H1 (cell line): Measurements from ENCODE around the gene EIF2B1. TPM values are rescaled to one million over a fixed set of nuclear protein-coding genes. Genes with fewer than 3 reads are reported as not detected.

Source experiments
- CTCF ChIA-PET: fragments of 300-600 bp; sonication (Branson Sonifier 250); formaldehyde crosslinking; loops from one replicate; lab custom pipeline; 2021; ENCODE audit not compliant: partially characterized antibody; lab: Charles Lee
- POLR2A ChIA-PET: fragments of 300-600 bp; sonication (Branson Sonifier 250); formaldehyde crosslinking; loops from one replicate; lab custom pipeline; 2021; ENCODE audit warnings: inconsistent platforms; ENCODE audit not compliant: partially characterized antibody; lab: Charles Lee
- DNase-seq, 2 experiments: peaks; one replicate each; pipeline versions ENCODE4 v3.0.0 to v3.0.0-alpha.2; 2010 to 2022; ENCODE audit warnings: low spot score in 2 of 2, low read depth in 1 of 2, mixed read lengths in 1 of 2
- FAIRE-seq: peaks from 2 replicates; lab custom pipeline; 2011; peaks lifted over from hg19 to GRCh38; lab: Jason Lieb, UNC
- H2AFZ ChIP-seq: 2 replicates; pipeline ENCODE4 v1.8.1; 2012; ENCODE audit warnings: low read length, inconsistent platforms
- H2AK5ac ChIP-seq: 2 replicates; pipeline ENCODE4 v1.6.1; 2013; ENCODE audit warnings: low read depth, low read length
- H2BK120ac ChIP-seq: replicated peaks from 2 replicates; pipeline ENCODE3; 2013; ENCODE audit warnings: low read depth, low read length, inconsistent platforms
- H2BK12ac ChIP-seq: 2 replicates; pipeline ENCODE4 v1.6.1; 2013; ENCODE audit warnings: low read depth, low read length
- H2BK15ac ChIP-seq: 2 replicates; pipeline ENCODE4 v1.6.1; 2013; ENCODE audit warnings: low read length
- H2BK20ac ChIP-seq: 2 replicates; pipeline ENCODE4 v1.6.1; 2013; ENCODE audit warnings: low read length
- H2BK5ac ChIP-seq: 2 replicates; pipeline ENCODE4 v1.6.1; 2013; ENCODE audit warnings: low read depth, low read length
- H3K14ac ChIP-seq: 2 replicates; pipeline ENCODE4 v1.6.1; 2013; ENCODE audit warnings: inconsistent platforms; ENCODE audit not compliant: insufficient read length
- H3K18ac ChIP-seq: 2 replicates; pipeline ENCODE4 v1.6.1; 2013; ENCODE audit warnings: low read length; ENCODE audit errors: extremely low read depth
- H3K23ac ChIP-seq: 2 replicates; pipeline ENCODE4 v1.6.1; 2013; ENCODE audit warnings: inconsistent platforms; ENCODE audit not compliant: insufficient read length
- H3K23me2 ChIP-seq: 2 replicates; pipeline ENCODE4 v1.6.1; 2013; ENCODE audit warnings: low read depth, low read length
- H3K27ac ChIP-seq: 2 replicates; pipeline ENCODE4 v1.6.1; 2011; ENCODE audit warnings: low read depth, low read length, inconsistent platforms
- H3K27me3 ChIP-seq, 4 experiments: replicated peaks in 1 of 4; 1 replicate in 1 of 4; 2 replicates in 3 of 4; pipeline versions ENCODE4 v1.6.1 to v1.8.1; 2011 to 2013; ENCODE audit warnings: low read length in 3 of 4, mild to moderate bottlenecking in 3 of 4, inconsistent platforms in 2 of 4, mixed read lengths in 2 of 4, moderate library complexity in 1 of 4; ENCODE audit not compliant: control insufficient read depth in 3 of 4, insufficient read depth in 3 of 4; ENCODE audit errors: extremely low read depth in 1 of 4
- H3K36me3 ChIP-seq, 4 experiments: 2 replicates each; pipeline versions ENCODE4 v1.6.1 to v1.8.1; 2011 to 2013; ENCODE audit warnings: mild to moderate bottlenecking in 4 of 4, low read length in 3 of 4, moderate library complexity in 2 of 4, control low read depth in 1 of 4, inconsistent platforms in 1 of 4; ENCODE audit not compliant: insufficient read depth in 4 of 4, control insufficient read depth in 2 of 4
- H3K4ac ChIP-seq: replicated peaks from 2 replicates; pipeline ENCODE3; 2013; ENCODE audit warnings: low read length, low read depth, mixed read lengths, inconsistent platforms; ENCODE audit not compliant: insufficient read length
- H3K4me1 ChIP-seq, 4 experiments: replicated peaks in 1 of 4; 1 replicate in 1 of 4; 2 replicates in 3 of 4; pipeline versions ENCODE4 v1.6.1 to v1.8.1; 2011 to 2013; ENCODE audit warnings: low read length in 3 of 4, inconsistent platforms in 2 of 4, mixed read lengths in 1 of 4; ENCODE audit not compliant: insufficient read depth in 4 of 4, control insufficient read depth in 3 of 4
- H3K4me2 ChIP-seq, 2 experiments: 2 replicates each; pipeline versions ENCODE4 v1.6.1 to v1.8.1; 2011 to 2013; ENCODE audit warnings: low read depth in 2 of 2, low read length in 2 of 2, control low read depth in 1 of 2, inconsistent platforms in 1 of 2, mild to moderate bottlenecking in 1 of 2; ENCODE audit not compliant: insufficient read depth in 1 of 2
- H3K4me3 ChIP-seq, 4 experiments: fragments of 200-600, 300-600 bp in 1 of 4; sonication (generic), shearing (Covaris generic), sonication (Bioruptor Twin) in 1 of 4; 2 replicates each; pipeline versions ENCODE4 v1.5.1 to v1.8.1; 2011 to 2016; ENCODE audit warnings: low read length in 4 of 4, low read depth in 3 of 4, control low read depth in 2 of 4, inconsistent platforms in 2 of 4, mild to moderate bottlenecking in 2 of 4, mixed read lengths in 1 of 4, moderate library complexity in 1 of 4; ENCODE audit not compliant: insufficient read depth in 2 of 4; ENCODE audit errors: extremely low read depth in 1 of 4
- H3K56ac ChIP-seq: replicated peaks from 2 replicates; pipeline ENCODE3; 2013; ENCODE audit warnings: low read depth, mild to moderate bottlenecking, mixed read lengths, low read length, inconsistent platforms; ENCODE audit not compliant: insufficient read length
- H3K79me1 ChIP-seq: 2 replicates; pipeline ENCODE4 v1.6.1; 2013; ENCODE audit warnings: low read depth, low read length, control low read depth
- H3K79me2 ChIP-seq, 2 experiments: 2 replicates each; pipeline versions ENCODE4 v1.6.1 to v1.8.1; 2012 to 2013; ENCODE audit warnings: low read length in 2 of 2, mild to moderate bottlenecking in 2 of 2, inconsistent platforms in 1 of 2; ENCODE audit not compliant: insufficient read depth in 2 of 2, control insufficient read depth in 1 of 2
- H3K9ac ChIP-seq, 4 experiments: replicated peaks in 1 of 4; 1 replicate in 1 of 4; 2 replicates in 3 of 4; pipeline versions ENCODE4 v1.6.1 to v1.8.1; 2011 to 2013; ENCODE audit warnings: low read depth in 3 of 4, low read length in 3 of 4, control low read depth in 2 of 4, mild to moderate bottlenecking in 2 of 4, moderate library complexity in 2 of 4, inconsistent platforms in 1 of 4; ENCODE audit errors: extremely low read depth in 1 of 4
- H3K9me3 ChIP-seq, 2 experiments: 2 replicates each; pipeline versions ENCODE4 v1.6.1 to v1.8.1; 2012 to 2013; ENCODE audit warnings: mild to moderate bottlenecking in 2 of 2, moderate library complexity in 2 of 2, control low read depth in 1 of 2, inconsistent platforms in 1 of 2, low read depth in 1 of 2, low read length in 1 of 2, mixed read lengths in 1 of 2; ENCODE audit not compliant: insufficient read depth in 2 of 2
- H4K20me1 ChIP-seq, 2 experiments: replicated peaks in 1 of 2; 2 replicates each; pipeline versions ENCODE3 to v1.8.1; 2011 to 2013; ENCODE audit warnings: inconsistent platforms in 2 of 2, low read length in 2 of 2, mild to moderate bottlenecking in 1 of 2; ENCODE audit not compliant: insufficient read depth in 2 of 2, control insufficient read depth in 1 of 2
- H4K5ac ChIP-seq: 2 replicates; pipeline ENCODE4 v1.6.1; 2013; ENCODE audit warnings: low read length, low read depth, mixed read lengths, inconsistent platforms; ENCODE audit not compliant: insufficient read length
- H4K8ac ChIP-seq: 2 replicates; pipeline ENCODE4 v1.8.0; 2013; ENCODE audit warnings: mild to moderate bottlenecking, moderate library complexity, low read length, inconsistent platforms; ENCODE audit not compliant: insufficient read depth; ENCODE audit errors: extremely low read depth
- H4K91ac ChIP-seq: replicated peaks from 2 replicates; pipeline ENCODE3; 2013; ENCODE audit warnings: low read length, mixed read lengths, inconsistent platforms; ENCODE audit not compliant: insufficient read length
- BCL11A ChIP-seq, 2 experiments: IDR thresholded peaks; one replicate each; pipeline ENCODE4 v1.6.1; 2011; ENCODE audit warnings: low read depth in 2 of 2, low read length in 2 of 2, mild to moderate bottlenecking in 2 of 2
- CTBP2 ChIP-seq: IDR thresholded peaks from 2 replicates; pipeline ENCODE4 v1.7.0; 2011; ENCODE audit warnings: borderline replicate concordance, mild to moderate bottlenecking, moderate library complexity, mixed read lengths, low read length; ENCODE audit not compliant: insufficient read depth, insufficient read length
- CTCF ChIP-seq, 3 experiments: IDR thresholded peaks; 1 replicate in 2 of 3; 2 replicates in 1 of 3; pipeline versions ENCODE4 v1.5.1 to v1.6.1; 2011; ENCODE audit warnings: low read length in 3 of 3, mild to moderate bottlenecking in 3 of 3, inconsistent platforms in 2 of 3, low read depth in 1 of 3, moderate library complexity in 1 of 3; ENCODE audit not compliant: insufficient read depth in 1 of 3; ENCODE audit errors: control extremely low read depth in 1 of 3
- EZH2 ChIP-seq: fragments of 200-600 bp; sonication (generic); IDR thresholded peaks from 2 replicates; pipeline ENCODE4 v1.7.1; 2012; ENCODE audit warnings: low read depth, mild to moderate bottlenecking, moderate library complexity, low read length, inconsistent platforms; ENCODE audit not compliant: severe bottlenecking
- JUN ChIP-seq: IDR thresholded peaks from 2 replicates; pipeline ENCODE4 v1.6.1; 2011; ENCODE audit warnings: low read depth, mild to moderate bottlenecking, improper control_type of control experiment, low read length
- POU5F1 ChIP-seq: IDR thresholded peaks from 2 replicates; pipeline ENCODE4 v1.6.1; 2011; ENCODE audit warnings: low read depth, mild to moderate bottlenecking, low read length, moderate library complexity
- RXRA ChIP-seq: IDR thresholded peaks from 2 replicates; pipeline ENCODE4 v1.6.1; 2011; ENCODE audit warnings: low read depth, mild to moderate bottlenecking, low read length, moderate library complexity; ENCODE audit not compliant: insufficient read depth
- SP2 ChIP-seq: IDR thresholded peaks from 2 replicates; pipeline ENCODE4 v1.6.1; 2012; ENCODE audit warnings: mild to moderate bottlenecking, low read length, inconsistent platforms
- TAF7 ChIP-seq: optimal IDR thresholded peaks from 2 replicates; pipeline ENCODE3; 2011; ENCODE audit warnings: low read depth, mild to moderate bottlenecking, inconsistent platforms, low read length, moderate library complexity, borderline replicate concordance
- TCF12 ChIP-seq: IDR thresholded peaks from 2 replicates; pipeline ENCODE4 v1.6.1; 2011; ENCODE audit warnings: low read depth, mild to moderate bottlenecking, low read length
- WGBS, 2 experiments: shearing (Covaris generic) in 1 of 2; methylation state at CpG; one replicate each; pipeline versions ENCODE4 v1.1.6 to v1.1.7; 2013 to 2015; ENCODE audit warnings: low lambda C conversion rate in 2 of 2, mixed read lengths in 2 of 2, inconsistent platforms in 1 of 2, low coverage in 1 of 2, missing lambda C conversion rate in 1 of 2; ENCODE audit not compliant: insufficient replicate concordance in 2 of 2, insufficient coverage in 1 of 2, insufficient read length in 1 of 2; ENCODE audit errors: extremely low coverage in 1 of 2, missing lambda C conversion rate in 1 of 2; 5-methylcytosine and 5-hydroxymethylcytosine counted together
- polyA plus RNA-seq, 7 experiments: library from polyadenylated mRNA; depleted of rRNA in 3 of 7; stranded (reverse) in 5 of 7; unstranded in 2 of 7; fragments of >200 nt in 5 of 7; fragments of 200-250 nt in 2 of 7; gene quantifications; 1 replicate in 5 of 7; 2 replicates in 1 of 7; 4 replicates in 1 of 7; pipeline versions ENCODE4 v1.2.1 to v1.2.3, GENCODE V29; 2011 to 2013; ENCODE audit warnings: missing spikeins in 2 of 7, mixed read lengths in 2 of 7
- total RNA-seq: library from RNA; stranded (reverse); fragmentation: NEBNext Ultra II Directional; extraction: Animal tissue kit (Norgen Biotek cat#: 25700); gene quantifications from 2 replicates; pipeline ENCODE4 v1.2.1, GENCODE V29; 2021

The EIF2B1 gene
- total and polyA plus RNA-seq, 2 of the 8 experiments (the other 6 are each of a cell fraction or from before 2014, with no cell fraction given), result 24.9 to 49.9 TPM

GRCh38 chr12:123671876-123672275 lies 38.4 kb upstream of the EIF2B1 start:
- Histone ChIP-seq H3K27ac (no peak overlapping the region), H2BK20ac (no peak overlapping the region)
- TF ChIP-seq RXRA (no peak), SP2 (no peak), BCL11A (IDR thresholded peaks at IDR 0.05; ENCODE audit: low read depth in 2 of 2, low read length in 2 of 2) (no peak), TCF12 (no peak), EZH2 (no peak), JUN (no peak), CTCF (IDR thresholded peaks at IDR 0.05; ENCODE audit: control extremely low read depth in 1 of 3, insufficient read depth in 1 of 3, low read depth in 1 of 3, low read length in 3 of 3) (no peak), TAF7 (no peak), POU5F1 (no peak), CTBP2 (no peak)

More at GRCh38 chr12:123671876-123672275, 38.4 kb upstream of the EIF2B1 start:
- Histone ChIP-seq H4K5ac (no peak overlapping the region), H3K79me2 (no peaks in the 10 kb centered on the region), H4K8ac (no peak overlapping the region), H2BK120ac (no peak overlapping the region), H2AK5ac (no peak overlapping the region), H3K14ac (no peak overlapping the region), H3K36me3 (no peaks in the 10 kb centered on the region; a peak in 1 of 8 replicates), H3K79me1 (no peaks in the 10 kb centered on the region), H3K9ac (peak overlapping the region in 1 of 4 experiments; percentile 49; a peak in 1 of 7 replicates), H3K18ac (no peak overlapping the region), H3K56ac (no peak overlapping the region), H2BK15ac (no peak overlapping the region), H4K91ac (no peak overlapping the region), H3K27me3 (no peaks in the 10 kb centered on the region), H2BK5ac (no peak overlapping the region), H3K4ac (no peak overlapping the region), H3K9me3 (no peaks in the 10 kb centered on the region), H2BK12ac (no peak overlapping the region), H4K20me1 (no peaks in the 10 kb centered on the region), H3K4me3 (peak overlapping the region; percentile 76 to 87 (median 80); a peak in 7 of 8 replicates), H3K4me2 (peak overlapping the region; percentile 79 to 95; a peak in 3 of 4 replicates), H3K4me1 (peaks cover 0 to 4% (median 0%) of the 10 kb centered on the region in 4 experiments; a peak in 2 of 7 replicates), H2AFZ (no peak overlapping the region), H3K23ac (no peak overlapping the region), H3K23me2 (peaks cover 4% of the 10 kb centered on the region; the same call in 1 of the 2 replicates)
- POLR2A ChIA-PET, result interaction anchor here (0.6 to 1.7 kb wide), 7 partner anchors 10 to 88 kb away, joined by 3 to 4 read pairs (median 3); partner anchors contain the start of gene TMED2
- 90% methylated on average over 6 of the region's 6 CpGs; no CpG with 5 or more reads in 1 of the 2 experiments for WGBS, 2 experiments
- FAIRE-seq (no peak), DNase-seq (no peak)
- CTCF ChIA-PET, result interaction anchor here (1.2 kb wide), 1 partner anchor 50 kb away, joined by 3 read pairs; no protein-coding TSS in a partner anchor
